Measurements from ENCODE around the gene KCNH2. TPM values are rescaled to one million over a fixed set of nuclear protein-coding genes. Genes with fewer than 3 reads are reported as not detected.

The KCNH2 gene
- total RNA-seq, 1 experiment from 2014 or later: 16.2 TPM

GRCh38 chr7:150900675-150901074 is 77.4 kb downstream of the KCNH2 start (continued):
- TF ChIP-seq ATF6 (CRISPR knock-in tag; IDR thresholded peaks at IDR 0.05) (no peak), IRF2 (CRISPR knock-in tag; IDR thresholded peaks at IDR 0.05; ENCODE audit: borderline replicate concordance, low read depth) (no peak), SMAD3 (CRISPR knock-in tag; IDR thresholded peaks at IDR 0.05; ENCODE audit: borderline replicate concordance) (no peak), ZNF317 (CRISPR knock-in tag; IDR thresholded peaks at IDR 0.05; ENCODE audit: borderline replicate concordance, low read depth) (no peak), CBFB (CRISPR knock-in tag; IDR thresholded peaks at IDR 0.05; ENCODE audit: low read depth) (no peak), ZNF121 (CRISPR knock-in tag; IDR thresholded peaks at IDR 0.05) (no peak), FOXK1 (CRISPR knock-in tag; IDR thresholded peaks at IDR 0.05) (no peak), EMX1 (CRISPR knock-in tag; IDR thresholded peaks at IDR 0.05) (no peak)

GRCh38 chr7:150898475-150899011 is 79.6 kb downstream of the KCNH2 start:
- DNase-seq (ENCODE audit: low spot score) (peak; percentile 86), ATAC-seq (peak; percentile 75)
- H3K27ac Mint-ChIP-seq: no peak overlapping the region
- no peak overlapping the region for H3K4me3 Mint-ChIP-seq
- H3K4me1 Mint-ChIP-seq: peaks cover 37% of the 10 kb centered on the region
- ChIA-PET POLR2A (interaction anchor here (0.9 to 1.2 kb wide), 2 partner anchors 33 to 87 kb away, joined by 3 read pairs; no protein-coding TSS in a partner anchor), CTCF (interaction anchor here (0.7 to 3.3 kb wide), 51 partner anchors 9 to 569 kb away, joined by 3 to 40 read pairs (median 5); partner anchors contain the start of genes AOC1, TMEM176A and TMEM176B)
- peaks cover 59% of the 10 kb centered on the region for H3K27me3 Mint-ChIP-seq (ENCODE audit: low read depth)
- peaks cover 7% of the 10 kb centered on the region for H3K9me3 Mint-ChIP-seq
- peaks cover 6% of the 10 kb centered on the region for H3K36me3 Mint-ChIP-seq
- TF ChIP-seq GTF2I (CRISPR knock-in tag; conservative IDR thresholded peaks at IDR 0.05) (peak; percentile 73; the same call in 1 of the 2 replicates), CTCF (IDR thresholded peaks at IDR 0.05) (peak; percentile 90), ERG (CRISPR knock-in tag; IDR thresholded peaks at IDR 0.05) (peak; percentile 78; the same call in 1 of the 2 replicates), ELF4 (CRISPR knock-in tag; IDR thresholded peaks at IDR 0.05; ENCODE audit: low read depth) (no peak), ATF6 (CRISPR knock-in tag; IDR thresholded peaks at IDR 0.05) (no peak)

DNA sequence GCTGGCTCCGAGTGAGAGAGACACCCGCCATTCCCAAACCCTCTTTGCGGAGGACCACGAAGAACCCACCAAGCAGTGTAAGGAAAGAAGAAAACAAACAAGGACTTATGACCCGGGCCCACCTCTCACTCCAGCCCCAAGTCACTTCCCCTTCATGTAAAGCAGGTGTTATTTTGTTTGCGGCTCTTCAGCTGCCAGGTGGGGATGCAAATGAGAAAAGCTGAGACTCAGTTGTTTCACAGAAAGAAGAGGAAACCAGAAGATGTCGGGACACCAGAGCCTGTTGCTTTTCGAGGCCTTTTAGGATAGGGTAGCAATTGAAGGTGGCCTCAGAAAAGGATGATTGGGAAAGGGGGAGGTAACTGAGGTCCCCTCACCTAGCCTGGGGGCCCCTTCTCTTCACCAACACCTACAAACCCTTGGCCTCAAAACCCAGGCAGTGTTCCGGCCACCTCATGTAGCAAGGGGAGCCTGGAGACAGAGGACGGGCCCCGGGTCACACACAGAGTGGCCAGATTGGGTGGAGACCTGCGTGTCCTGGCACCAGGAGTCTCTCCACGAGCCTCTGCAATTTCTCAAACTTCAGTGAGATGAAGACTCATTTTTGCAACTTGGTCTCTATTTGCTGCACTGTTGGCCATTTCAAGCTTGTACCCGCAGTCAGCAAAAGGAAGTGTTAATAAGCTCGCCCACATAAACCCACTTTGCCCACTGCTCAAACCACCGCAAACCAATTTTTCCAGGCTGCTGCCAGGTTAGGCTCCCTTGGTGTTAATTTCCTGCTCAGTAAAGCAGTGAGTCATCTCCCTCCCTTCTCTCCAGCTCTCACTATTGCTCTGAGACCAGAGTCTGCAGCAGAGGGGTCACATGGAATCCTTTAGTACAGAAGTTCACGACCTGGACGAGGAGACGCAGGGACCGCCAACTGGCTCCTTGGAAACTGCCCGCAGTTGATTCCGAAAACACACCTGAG is 80.3 kb downstream of the KCNH2 start:
- H3K27ac Mint-ChIP-seq: no peak overlapping the region; the same call in 1 of the 2 replicates
- CTCF ChIA-PET: interaction anchor here (0.7 to 3.3 kb wide), 51 partner anchors 9 to 568 kb away, joined by 3 to 40 read pairs (median 5); partner anchors contain the start of genes AOC1, TMEM176A and TMEM176B
- peaks cover 15% of the 10 kb centered on the region for H3K9me3 Mint-ChIP-seq
- POLR2A ChIA-PET: interaction anchor here (0.9 to 1.2 kb wide), 2 partner anchors 34 to 88 kb away, joined by 3 read pairs; no protein-coding TSS in a partner anchor
- ATAC-seq: no peak
- peaks cover 60% of the 10 kb centered on the region for H3K27me3 Mint-ChIP-seq (ENCODE audit: low read depth)
- peaks cover 37% of the 10 kb centered on the region for H3K4me1 Mint-ChIP-seq
- H3K36me3 Mint-ChIP-seq: peaks cover 12% of the 10 kb centered on the region
- TF ChIP-seq MLX (CRISPR knock-in tag; IDR thresholded peaks at IDR 0.05) (no peak), ZNF281 (CRISPR knock-in tag; IDR thresholded peaks at IDR 0.05) (no peak), RELA (CRISPR knock-in tag; IDR thresholded peaks at IDR 0.05; ENCODE audit: borderline replicate concordance) (no peak), GABPB1 (CRISPR knock-in tag; IDR thresholded peaks at IDR 0.05) (no peak), CREB1 (CRISPR knock-in tag; IDR thresholded peaks at IDR 0.05) (no peak), SMAD3 (CRISPR knock-in tag; IDR thresholded peaks at IDR 0.05; ENCODE audit: borderline replicate concordance) (no peak), FOXJ3 (CRISPR knock-in tag; IDR thresholded peaks at IDR 0.05; ENCODE audit: borderline replicate concordance) (no peak)
- H3K4me3 Mint-ChIP-seq: no peak overlapping the region
- no peak for DNase-seq (ENCODE audit: low spot score)

Measured in WTC11 (cell line).